ENCODE data around the gene SPEG.
"Not testable (repeated sequence)": the region's sequence is repeated elsewhere in the genome, so short reads cannot be mapped to it uniquely, and the experiment has no call there.

SPEG gene
- 0.52 to 12.4 reads per million in 2 experiments for total RNA-seq

DNA sequence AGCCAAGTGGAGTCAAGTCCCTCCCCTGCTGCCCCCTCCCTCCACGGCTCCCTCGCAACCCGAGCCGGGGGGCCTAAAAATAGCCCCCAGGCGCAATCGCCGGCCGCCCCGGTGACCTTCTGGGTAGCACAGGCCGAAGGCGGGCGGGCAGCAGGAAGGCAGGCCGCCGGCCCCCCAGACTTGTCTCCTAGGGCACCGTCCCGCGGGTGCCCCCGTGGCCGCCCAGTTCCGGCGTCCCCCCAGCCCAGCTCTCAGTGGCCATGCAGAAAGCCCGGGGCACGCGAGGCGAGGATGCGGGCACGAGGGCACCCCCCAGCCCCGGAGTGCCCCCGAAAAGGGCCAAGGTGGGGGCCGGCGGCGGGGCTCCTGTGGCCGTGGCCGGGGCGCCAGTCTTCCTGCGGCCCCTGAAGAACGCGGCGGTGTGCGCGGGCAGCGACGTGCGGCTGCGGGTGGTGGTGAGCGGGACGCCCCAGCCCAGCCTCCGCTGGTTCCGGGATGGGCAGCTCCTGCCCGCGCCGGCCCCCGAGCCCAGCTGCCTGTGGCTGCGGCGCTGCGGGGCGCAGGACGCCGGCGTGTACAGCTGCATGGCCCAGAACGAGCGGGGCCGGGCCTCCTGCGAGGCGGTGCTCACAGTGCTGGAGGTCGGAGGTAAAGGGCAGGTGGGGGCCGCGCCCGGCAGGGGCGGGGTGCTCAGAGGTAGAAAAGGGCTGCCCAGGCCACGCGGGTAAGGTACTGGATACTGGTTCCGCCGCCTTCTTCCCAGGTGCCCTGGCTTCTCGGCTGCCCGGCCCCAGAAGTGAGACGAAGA is at the start of gene SPEG:
Gene SPEG (plus strand): TSS at position 126 of the 808 bp plus-strand sequence. CDS start 135 bp downstream, at position 261.
- no peak for DNase-seq (ENCODE audit: low read depth)

DNA sequence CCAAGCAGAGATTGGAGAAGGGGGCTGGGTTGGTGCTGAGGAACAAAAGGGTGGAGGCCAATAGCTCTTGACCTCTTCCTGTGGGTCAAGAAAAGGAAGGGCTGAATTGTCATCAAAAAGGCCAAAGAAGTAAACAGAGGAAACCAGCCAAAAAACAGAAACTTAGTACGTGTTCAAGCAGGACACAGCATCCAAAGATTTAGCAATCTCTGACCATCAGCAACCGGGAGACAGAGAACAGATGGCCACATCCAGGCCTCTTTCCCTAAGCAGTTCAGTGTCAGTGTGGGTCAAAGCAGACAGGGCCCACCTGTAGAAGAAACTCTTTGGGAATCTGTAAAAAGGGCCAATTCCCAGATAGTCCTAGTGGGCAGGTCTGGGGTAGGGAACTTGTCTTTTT is 49.8 kb upstream of the SPEG start:
- no peak for DNase-seq (ENCODE audit: low read depth)

DNA sequence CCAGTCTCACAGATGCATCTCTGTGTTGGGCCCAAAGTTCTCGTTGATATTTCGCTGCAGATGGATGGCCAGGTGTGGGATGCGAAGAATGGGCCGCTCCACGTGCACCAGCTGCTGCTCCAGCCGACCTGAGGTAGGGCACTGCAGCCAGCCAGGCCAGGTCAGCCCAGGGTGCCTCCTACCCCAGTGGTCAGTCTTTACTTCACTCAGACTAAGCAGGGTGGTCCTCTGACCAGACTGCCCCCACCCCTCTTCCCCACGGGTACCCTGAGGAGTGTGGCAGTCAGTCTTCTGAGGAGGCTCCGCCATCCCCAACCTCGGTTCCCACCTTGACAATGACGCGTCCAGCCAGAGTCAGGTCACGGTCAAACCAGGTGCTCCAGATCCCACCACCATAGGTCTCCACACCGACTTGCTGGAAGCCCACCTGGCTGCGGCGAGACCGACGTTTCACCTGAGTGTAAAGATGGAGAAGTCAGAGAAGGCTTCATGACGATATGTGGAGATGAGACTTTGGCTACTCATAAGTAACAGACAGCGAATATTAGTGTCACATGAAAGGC is 48.6 kb upstream of the SPEG start:
- no peak for DNase-seq (ENCODE audit: low read depth)

DNA sequence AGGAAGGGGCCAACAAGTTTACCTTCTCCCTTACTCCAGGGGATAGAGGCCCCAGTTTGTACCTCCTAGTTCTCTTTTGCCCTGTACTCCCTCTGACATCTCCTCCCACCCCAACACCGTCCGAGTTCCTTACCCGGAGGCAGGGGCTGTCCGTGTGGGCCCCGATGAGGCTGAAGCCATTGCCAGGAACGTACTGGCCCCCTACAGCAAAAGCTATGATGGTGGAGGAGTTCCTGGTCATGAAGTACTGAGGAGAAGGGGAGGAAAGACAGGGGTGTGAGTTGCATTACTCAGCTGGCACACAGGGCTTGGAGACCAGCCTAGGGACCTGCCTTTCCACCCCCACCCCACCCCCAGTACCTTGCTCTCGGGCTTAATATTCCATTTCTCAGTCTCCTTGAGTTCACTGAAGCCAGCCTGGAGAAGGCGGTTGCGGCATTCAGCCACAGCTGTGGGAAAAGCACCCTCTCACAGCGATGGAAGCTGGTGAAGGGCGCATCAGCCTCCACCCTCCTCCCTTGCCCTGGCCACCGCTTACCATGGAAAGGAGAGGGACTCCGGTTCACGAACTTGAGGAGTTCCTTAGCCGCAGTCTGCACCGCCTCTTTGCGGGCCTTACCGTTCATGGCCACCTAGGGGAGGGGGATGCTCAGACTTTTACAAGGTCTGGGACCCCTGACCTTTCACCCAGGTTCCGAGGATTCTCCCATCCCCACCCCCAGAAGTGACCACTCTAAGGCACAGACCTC is 47.9 kb upstream of the SPEG start:
- DNase-seq (ENCODE audit: low read depth), result no peak

DNA sequence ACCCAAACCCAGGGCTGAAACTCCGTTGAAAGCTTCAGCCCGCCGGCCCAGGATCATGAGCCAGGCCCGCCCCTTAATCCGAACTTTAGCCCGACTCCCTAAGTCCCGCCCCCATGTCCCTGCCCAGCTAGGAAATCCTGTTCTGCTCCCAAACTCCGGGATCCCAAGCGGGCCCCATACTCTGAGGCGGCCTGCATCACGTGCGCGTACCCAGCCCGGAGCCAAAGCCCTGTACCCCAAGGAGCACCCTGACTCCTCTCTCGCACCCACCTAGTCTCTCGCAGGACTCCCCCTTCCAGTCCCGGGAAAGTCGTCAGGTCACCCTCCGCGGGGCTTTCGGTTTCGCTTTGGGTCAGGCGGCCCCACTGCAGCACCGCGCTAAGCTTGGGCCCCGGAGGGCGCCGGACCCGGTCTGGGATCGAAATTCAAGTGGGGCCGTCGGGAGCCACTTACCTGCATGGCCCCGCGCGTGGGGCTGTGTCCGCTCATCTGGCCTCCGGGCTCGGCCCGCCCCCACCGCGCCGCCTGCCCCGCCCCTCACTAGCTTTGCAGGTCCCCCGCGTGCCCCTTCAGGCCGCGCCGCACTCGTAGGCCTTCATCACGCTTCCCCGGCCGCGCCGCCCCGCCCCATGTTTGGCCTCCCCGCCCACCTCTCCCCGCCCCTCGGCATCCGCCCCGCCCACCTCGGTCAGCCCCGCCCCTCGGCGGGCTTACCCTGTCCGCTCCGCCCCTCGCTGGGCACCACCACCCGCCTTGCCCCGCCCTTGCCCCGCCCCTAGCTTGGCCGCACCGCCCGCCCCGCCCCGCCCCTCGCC is 47.1 kb upstream of the SPEG start, which contains the start of gene DNPEP:
Gene DNPEP (minus strand): TSS at position 607 of the 815 bp plus-strand sequence. CDS start 118 bp downstream, at position 489.
- DNase-seq (ENCODE audit: low read depth), result peak; percentile 93

DNA sequence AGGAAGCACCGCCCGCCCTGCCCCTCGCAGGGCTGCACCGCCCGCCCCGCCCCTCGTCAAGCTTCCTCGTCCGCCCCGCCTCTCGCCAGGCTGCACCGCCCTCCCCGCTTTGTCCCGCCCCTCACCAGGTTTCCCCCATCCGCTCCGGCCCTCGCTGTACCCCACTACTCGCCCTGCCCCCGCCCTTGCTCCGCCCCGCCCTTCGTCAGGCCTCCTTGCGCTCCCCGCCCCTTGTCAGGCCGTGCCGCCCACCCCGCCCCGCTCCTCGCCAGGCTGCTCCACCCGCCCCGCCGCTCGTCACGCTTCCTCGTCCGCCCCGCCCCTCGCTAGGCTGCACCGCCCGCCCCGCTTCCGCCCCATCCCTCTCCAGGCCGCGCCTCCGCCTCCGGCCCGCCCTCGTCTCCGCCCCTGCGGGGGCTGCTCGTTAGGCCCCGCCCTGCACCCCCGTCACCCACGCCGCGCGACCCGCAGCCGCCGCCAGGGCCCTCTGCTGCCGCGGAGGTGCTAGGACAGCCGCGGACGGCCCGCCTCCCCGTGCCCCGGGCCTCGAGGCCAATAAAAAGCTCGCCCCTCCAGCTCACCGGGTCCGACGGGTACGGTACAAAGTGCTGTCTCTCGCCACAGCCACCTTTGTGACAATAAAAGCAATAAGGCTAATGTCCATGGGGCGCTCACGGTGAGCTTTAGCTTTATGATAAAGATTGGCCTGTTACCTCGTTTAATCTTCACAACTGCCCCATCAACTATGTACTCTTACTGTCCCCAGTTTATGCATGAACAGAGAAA is 46.3 kb upstream of the SPEG start:
- peak; percentile 99 for DNase-seq (ENCODE audit: low read depth)

DNA sequence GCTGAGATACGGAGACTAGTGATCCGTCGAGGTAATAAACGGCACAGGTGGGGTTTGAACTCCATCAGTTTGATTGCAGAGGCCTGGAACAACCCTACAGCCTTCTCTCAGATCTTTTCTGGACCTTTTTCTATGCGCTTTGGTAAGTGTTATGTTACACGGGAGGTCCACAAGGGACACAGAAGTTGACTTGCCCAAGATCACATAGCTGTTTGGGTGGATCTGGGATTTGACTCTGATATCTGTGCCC is 45.8 kb upstream of the SPEG start:
- DNase-seq (ENCODE audit: low read depth), result no peak

DNA sequence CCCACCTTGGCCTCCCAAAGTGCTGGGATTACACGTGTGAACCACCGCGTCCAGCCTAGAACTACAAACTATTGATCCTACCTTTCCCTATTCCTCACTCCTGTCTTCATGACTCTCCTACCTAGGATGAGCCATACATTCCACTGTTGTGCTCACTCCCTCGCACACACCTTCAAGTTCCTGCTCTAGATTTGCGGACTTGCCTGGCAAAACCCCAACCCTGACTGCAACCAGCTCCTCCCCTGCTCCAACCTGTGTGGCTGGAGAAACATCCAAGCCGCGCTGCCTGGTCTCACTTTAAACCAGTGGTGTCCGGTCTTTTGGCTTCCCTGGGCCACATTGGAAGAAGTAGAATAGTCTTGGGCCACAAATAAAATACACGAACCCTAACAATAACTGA is 41.9 kb upstream of the SPEG start:
- no peak for DNase-seq (ENCODE audit: low read depth)

DNA sequence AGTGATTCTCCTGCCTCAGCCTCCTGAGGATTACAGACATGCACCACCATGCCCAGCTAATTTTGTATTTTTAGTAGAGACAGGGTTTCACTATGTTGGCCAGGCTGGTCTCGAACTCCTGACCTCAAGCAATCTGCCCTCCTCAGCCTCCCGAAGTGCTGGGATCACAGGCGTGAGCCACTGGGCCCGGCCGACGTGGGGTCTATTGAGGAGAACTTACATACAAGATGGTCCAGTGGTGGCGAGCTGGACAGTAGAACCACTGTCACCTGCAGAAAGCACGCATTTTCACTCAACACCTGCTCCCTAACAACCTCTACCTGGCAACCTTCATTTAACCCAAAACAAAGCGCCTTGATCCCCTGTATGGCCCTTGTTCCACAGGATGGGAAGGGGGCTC is 39.6 kb upstream of the SPEG start:
- DNase-seq (ENCODE audit: low read depth), result not testable (repeated sequence)

DNA sequence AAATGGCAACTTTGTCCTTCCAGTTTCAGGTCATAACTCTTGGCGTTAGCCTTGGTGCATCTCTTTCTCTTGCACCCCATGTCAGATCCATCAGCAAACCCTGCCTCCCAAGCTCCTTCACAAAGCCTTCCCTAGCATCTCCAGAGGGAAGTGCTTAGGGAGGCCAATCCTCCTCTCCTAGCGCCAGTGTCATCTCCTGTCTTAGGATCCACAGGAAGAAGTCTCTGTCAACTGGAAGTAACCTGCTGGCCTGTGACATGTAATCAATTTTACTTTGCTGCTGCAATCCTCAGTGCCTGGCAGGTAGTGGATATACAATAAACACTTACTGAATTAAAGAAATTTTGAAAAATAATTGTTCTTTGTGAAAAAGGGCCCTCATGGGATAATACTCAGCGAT is 39.0 kb upstream of the SPEG start:
- no peak for DNase-seq (ENCODE audit: low read depth)

DNA sequence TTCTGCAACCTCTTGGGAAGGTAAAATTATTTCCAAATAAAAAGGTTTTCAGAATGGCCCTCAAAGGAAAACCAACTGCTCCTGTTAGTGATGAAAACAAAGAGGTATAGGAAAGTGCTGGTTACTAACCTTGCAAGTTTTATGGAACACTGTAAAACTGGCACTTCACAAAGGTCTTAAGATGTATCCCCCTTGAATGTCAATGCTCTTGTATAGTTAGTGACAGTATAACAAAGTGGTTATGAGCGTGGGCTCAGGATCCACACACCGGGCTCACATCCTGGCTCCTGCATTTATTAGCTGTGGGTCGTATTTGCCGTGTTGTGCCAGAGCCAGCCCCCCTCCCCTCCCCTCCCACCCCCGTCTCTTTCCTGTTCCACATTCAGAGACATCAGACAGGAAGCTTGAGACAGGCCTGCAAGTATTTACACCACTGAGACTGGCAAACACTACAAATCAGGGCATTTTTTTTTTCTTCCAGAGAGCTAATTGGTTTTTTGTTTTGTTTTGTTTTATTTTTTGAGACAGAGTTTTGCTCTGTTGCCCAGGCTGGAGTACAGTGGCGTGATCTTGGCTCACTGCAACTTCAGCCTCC is 37.7 kb upstream of the SPEG start:
- no peak for DNase-seq (ENCODE audit: low read depth)

DNA sequence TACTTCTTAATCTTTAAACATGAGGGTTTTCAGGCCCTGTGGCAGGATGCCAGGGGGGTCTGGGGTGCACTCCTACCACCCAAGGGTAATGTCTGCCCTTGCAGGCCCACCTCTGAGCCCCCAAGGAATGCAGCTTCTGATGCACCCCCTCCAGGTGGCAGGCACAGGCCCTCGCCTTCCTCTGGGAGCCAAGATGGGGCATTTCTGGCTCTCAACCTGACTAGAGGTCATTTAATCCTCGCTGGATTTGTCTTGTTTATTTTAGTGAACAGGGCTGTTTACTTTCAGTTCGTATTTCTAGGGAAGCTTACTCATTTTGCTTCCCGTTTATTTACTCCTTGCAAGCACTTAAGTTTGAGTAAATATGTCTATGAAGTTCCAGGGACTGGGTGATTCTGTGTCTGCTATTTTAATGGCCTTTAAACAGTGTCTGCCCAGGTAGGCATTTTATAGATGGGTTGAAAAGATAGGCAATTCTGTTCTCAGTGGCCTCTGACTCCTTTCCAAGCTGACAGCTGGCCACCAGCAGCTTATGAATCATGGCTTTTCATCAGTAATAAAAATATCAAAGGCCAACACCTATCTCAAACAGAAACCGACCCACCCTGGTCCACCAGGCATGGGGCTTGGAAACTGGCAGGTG is 35.8 kb upstream of the SPEG start:
- no peak for DNase-seq (ENCODE audit: low read depth)

DNA sequence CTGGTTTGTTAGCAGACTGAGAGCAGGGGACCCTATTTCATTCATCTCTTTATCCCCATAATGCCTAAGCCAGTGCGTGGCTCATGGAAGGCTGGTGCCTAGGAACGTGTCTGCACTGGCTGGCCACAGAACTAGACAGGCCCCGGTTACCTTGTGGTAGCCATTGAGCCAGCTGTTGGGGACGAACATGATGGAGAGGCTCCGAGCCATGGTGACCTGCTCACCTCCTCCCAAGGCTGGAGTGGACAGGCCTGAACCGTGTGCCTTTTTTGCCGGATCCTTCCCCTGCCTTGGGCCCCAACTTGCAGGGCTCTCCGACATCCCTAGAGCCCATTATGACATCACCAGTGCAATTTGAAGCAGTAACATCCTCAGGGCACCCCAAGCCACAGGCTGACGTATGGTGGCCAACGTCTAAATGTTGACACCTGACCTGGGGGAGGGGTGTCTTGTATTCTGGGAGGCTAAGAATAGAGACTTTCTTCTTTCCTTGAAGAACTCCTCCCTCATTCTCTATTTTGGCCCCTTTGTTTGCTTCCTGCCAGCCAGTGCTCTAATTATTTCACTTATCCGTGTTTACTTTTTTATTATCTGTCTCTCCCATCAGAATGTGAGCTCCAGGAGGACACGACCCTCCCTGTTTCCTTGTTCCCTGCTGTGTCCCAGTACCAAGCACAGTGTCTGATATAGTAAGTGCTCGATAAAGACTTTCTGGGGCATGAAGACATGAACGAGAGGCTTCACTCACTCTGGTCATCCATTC is 34.7 kb upstream of the SPEG start:
- DNase-seq (ENCODE audit: low read depth), result no peak

DNA sequence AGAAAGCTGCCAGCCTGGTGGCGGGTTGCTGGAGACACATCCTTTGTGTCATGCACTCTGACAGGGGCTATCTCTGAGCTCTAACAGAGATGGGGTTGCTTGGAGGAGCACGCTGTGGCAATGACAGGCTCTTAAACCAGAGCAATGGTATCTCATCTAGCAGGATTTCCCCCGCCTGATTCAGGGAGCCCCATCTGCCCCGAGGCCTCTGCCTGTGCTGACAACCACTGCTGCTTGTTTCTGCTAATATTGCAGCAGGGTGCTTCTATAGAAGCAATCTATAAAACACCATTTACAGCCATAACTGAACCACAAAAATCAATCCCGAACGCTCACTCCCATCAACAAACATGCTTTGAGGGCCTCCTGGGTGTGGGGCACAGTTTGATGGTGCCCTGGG is 34.1 kb upstream of the SPEG start:
- no peak for DNase-seq (ENCODE audit: low read depth)

DNA sequence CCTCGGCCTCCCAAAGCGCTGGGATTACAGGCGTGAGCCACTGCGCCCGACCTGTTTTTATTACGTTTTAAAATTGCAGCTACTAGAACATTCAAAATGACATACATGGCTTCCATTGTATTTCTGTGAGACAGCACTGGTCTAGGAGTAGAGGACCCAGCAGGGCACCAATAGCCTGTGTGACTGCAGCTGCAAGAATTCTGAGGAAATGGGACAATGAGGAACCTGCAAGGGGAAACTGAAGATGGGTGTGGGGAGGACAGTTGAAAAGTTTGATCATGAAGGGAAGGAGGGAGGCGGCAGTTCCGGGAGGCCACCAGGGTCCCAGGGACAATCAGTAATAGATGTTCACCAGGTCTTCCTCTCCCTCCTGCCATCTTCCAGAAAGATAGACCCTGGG is 33.0 kb upstream of the SPEG start:
- no peak for DNase-seq (ENCODE audit: low read depth)

DNA sequence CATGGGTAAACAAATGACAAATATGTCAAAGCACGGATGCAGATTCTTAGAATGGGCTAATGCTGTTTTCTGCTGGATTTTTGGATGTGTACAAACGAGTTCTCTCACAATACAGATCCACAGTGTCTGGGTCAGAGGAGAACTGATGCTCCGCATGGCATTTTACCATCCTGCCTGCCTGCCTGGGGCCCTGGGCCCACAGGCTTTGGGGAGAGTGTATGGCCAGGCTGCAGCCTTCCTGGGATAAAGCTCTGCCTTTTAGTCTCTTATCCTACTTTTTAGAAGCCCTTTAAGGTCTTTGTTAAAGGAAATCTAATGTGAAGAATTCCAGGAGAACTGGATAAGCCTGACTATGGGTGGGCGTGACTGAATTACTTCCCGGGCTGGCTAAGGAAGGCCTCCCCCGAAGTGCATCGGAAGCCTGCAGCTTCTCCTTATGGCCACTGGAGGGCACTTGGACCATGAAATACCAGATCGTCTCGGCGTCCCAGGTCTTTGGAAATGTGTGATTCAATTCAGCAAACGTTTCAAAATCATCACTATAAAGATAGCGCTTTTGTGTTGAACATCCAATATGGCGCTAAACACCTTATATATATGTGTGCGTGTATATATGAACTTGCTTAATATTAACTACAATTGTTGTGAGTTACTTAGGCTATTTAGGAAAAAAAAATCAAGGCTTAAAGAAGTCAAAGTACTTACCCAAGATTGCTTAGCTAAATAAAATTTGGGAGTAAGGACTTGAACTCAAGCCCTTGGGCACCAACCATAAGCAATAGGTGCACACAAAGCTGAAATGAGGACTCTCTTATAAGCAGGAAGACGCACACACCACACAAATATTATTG is 31.8 kb upstream of the SPEG start:
- DNase-seq (ENCODE audit: low read depth), result peak; percentile 36

DNA sequence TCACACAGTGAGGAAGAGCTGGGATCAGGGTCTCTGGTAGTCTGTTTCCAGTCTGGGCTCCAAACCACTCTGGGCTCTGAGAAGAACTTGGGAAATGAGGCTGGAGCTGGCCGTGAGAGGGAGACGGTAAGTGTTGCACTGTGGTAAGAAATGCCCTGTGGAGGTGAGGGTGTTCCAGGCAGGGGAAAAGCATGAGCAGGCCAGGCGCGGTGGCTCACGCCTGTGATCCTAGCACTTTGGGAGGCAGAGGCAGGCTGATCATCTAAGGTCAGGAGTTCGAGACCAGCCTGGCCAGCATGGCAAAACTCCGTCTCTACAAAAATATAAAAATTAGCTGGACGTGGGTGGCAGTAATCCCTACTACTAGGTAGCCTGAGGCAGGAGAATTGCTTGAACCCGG is 30.8 kb upstream of the SPEG start:
- no peak for DNase-seq (ENCODE audit: low read depth)

DNA sequence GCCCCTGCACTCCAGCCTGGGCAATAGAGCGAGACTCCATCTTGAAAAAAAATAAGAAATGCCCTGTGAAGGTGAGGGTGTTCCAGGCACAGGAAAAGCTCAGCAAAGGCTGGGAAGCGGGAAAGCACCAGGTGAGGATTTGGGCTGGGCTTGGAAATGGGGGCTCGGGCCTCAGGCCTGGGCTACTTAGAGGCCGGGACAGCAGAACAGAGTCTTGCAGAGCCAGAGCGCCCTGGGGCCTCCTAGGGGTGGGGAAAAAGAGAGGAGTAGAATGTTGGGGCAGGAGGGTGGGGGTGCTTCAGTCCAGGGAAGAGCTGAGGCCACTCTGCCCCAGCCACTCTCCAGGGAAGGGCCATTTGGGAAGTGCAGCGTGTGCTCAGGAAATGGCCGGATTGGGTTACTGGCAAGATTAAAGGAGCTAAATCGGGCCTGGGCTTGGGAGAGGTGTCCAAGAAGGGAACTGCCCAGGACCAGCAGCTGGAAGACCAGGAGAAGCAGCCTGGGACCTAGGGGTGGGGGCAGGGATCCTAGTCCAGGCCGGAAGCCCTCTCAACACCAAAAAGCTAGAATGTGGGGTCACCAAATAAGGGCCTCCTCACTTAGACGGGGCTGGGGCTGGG is 30.2 kb upstream of the SPEG start:
- no peak for DNase-seq (ENCODE audit: low read depth)

All from T follicular helper cell (primary cell).